Superior temporal gyrus (tissue), 1 donor: ENCODE data around the gene LEFTY2.
"Not testable (repeated sequence)": the region's sequence is repeated elsewhere in the genome, so short reads cannot be mapped to it uniquely, and the experiment has no call there.

Experiments used
- DNase-seq: peaks from one replicate; pipeline ENCODE4 v3.0.0-alpha.2; 2016; ENCODE audit errors: extremely low spot score

LEFTY2 gene, protein sequence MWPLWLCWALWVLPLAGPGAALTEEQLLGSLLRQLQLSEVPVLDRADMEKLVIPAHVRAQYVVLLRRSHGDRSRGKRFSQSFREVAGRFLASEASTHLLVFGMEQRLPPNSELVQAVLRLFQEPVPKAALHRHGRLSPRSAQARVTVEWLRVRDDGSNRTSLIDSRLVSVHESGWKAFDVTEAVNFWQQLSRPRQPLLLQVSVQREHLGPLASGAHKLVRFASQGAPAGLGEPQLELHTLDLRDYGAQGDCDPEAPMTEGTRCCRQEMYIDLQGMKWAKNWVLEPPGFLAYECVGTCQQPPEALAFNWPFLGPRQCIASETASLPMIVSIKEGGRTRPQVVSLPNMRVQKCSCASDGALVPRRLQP

DNA sequence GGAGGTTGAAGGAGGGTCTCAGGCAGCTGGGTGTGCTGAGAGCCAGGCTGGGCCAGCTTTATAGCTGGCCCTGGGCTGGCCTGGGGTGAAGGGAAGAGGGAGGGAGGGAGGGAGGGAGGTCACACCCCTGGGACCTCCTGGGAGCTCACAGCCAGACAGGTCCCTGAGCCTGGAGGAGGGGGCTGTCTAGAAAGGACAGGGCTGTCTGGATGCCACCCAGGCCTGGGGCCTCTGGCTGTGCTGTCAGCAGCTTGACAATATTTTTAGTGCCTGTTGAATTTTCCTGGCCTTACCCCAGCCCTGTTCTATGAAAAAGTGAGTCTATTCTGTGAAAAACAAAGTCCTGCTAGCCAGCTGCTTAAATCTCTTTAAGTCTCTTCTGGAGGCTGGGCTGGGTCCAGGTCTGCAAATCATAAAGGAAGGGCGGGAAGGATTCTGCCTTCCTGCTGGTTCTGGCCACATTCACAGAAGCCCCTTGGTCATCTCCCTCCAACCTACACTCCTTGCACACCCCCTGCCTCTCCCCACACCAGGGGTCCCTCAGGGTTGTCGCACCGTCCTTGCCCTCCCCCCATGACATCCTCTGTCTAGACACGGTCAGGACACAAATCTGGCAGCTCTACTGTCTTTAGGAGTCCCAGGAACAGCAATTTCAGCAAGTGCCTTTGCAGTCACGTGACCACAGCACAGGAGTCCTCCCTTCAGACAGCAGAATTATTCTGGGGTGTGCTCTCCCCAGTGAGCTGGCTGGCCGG is at the start of gene LEFTY2:
Gene LEFTY2, minus strand, starts transcription at position 34 of the 755 bp plus-strand sequence. CDS start 80 bp downstream, outside the sequence.
- DNase-seq, result no peak

DNA sequence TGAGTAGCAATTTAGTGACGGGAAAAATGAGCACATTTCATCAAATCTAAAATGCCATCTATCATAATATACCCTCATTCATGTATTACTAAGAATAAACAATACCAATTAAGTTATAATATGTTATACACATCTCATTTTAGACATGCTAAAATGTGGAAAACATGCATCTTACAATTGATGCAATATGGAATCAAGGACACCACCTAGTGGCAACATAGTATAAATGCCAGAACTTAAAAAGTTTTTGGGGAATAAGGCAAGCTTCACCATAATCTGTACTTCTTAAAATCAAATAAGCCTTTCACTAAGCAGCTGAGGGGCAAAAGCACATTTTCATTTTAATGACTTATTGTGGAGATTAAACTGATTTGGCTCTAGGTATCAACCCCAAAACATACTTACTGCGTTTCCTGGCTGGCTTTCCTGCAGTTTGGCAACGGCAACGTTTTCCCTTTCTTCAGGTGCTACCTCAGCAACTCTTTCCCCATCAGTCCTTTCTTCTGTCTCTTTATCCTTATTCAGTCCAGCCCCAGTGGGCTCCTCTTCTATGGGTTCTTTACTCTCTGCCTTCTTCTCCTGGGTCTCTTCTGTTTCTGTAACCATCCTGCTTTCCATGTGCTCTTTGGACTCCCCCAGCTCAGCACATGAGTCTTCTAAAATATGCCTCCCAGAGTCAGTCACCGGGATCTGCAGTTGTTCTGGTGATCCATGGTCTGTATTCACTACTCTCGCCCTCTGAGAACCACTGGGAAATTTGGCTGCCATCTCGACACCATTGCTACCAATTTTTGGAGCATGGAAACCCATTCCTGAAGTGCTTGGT is 46.7 kb upstream of the LEFTY2 start:
- peak; percentile 83 for DNase-seq

DNA sequence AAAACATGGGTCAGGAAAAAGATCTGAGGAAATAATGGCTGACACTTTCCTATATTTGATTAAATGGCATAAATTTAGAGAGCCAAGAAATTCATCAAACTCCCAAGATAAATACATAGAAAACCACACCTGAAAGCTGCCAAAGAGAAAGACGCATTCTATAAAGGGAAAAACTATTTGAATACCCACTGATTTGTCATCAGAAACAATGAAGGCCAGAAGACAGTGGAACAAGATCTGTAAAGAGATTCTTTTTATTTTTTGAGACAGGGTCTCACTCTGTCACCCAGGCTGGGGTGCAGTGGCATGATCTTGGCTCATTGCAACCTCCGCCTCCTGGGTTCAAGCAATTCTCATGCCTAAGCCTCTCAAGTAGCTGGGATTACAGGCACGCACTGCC is 40.7 kb upstream of the LEFTY2 start:
- no peak for DNase-seq

DNA sequence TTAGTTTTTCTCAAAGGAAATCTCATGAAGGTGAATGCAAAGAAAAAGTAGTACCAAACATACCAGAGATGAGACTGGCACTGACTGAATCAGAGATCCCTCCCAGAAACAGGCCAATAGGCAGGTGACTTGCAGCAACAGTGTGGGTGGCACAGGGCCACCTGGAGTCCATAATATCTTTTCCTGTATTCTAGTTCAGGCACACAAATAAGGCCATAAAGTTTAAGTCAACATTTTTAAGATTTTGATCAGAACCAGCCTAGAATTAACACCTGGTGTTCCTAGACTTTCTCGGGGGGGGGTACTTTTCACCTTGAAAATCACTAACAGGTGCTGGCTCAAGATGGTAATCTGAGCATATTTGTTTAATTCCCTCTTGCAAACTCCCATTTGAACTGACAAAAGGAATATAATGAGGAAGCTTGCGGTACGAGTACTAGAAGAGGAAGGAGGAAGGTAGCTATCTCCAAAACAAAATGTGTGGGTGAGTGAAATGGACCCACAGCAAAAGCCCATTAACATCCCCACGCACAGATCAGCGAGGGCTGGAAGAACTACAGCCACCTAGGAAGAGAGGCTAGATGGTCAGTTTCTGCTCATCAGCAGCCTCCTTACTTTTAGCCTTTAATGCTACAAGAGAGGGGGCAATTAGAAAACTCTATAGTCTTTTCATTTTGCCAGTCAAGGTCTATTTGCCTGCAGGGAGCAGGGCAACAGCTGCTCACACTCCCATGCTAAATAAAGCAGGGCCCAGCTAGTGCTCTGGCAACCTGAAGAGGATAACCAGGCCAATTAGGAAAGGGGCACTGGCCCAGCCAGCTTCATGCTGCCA is 39.2 kb upstream of the LEFTY2 start:
- DNase-seq, result no peak

DNA sequence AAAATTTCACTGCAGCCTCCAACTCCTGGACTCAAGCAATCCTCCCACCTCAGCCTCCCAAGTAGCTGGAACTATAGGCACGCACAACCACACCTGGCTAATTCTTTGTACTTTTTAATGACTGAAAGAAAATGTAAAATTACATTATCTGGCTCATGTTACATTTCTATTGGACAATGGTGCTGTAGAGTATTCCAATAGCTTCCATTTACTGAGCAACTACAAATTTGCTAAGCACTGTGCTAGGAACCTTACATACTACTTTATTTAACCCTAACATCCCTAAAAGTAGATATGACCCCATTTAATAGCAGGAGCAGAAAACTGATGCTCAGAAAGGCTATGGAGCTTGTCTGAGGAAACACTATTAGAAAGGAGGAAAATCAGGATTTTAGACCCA is 38.4 kb upstream of the LEFTY2 start:
- no peak for DNase-seq

DNA sequence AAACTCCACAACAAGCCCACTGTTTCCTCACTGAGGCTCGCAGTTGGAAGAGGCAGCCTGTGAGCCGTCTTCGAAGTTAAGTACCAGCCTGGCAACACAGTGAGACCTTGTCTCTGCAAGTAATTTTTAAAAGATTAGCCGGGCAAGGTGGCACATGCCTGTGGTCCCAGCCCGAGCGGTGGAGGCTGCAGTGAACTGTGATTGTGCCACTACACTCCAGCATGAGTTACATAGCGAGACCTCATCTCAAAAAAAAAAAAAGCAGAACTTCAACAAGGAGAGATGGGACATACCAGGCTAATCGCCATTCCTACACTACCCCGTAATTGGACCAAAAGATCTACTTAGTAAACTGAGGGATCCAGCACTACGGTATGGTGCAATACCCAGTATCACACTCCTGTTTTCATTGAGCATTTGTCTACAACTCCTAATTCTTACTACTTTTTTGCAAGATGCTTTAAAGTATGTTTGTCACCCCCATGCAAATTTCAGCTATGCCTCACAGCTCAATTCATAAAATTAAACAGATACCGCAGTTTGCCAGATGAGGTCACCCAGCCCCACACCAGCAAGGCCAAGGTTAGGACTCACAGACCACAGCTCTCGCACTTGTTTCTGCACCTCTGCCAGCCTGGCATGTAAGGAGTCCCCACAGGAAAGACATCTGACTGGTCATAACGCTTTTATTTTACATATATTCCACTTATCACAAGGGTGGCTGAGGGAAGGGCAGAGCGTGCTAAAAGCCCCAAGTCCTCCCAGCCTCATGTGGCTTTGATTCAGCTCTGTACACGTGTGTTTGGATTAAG is 37.1 kb upstream of the LEFTY2 start:
- no peak for DNase-seq

DNA sequence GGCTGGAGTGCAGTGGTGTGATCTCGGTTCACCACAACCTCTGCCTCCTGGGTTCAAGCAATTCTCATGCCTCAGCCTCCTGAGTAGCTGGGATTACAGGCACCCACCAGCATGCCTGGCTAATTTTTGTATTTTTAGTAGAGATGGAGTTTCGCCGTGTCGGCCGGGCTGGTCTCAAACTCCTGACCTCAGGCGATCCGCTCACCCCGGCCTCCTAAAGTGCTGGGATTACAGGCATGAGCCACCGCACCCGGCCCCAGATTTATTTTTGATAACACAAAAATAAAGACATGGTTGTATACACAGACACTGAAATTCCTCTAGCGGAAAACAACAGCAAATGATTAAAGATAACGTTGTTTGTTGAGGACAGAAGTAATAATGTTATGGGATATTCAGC is 34.1 kb upstream of the LEFTY2 start:
- DNase-seq, result not testable (repeated sequence)

DNA sequence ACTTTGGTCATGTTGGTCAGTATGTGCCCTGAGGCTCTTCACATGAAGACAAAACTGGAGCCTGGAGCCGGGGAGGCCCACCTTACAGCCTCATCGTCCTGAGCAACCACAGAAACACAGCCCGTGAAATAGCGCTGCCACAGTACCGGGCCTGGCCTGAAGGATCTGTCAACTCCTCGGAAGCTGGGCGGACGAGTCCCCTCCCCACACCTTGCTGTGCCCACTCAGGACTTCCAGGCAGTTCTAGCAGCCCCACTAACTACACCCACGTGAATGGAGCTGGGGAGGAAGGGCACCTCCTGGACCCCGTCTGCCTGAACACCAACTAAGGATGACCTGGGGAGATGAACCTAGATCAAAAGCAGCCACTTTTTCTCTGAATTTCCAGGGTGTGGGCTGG is 33.4 kb upstream of the LEFTY2 start:
- no peak for DNase-seq

DNA sequence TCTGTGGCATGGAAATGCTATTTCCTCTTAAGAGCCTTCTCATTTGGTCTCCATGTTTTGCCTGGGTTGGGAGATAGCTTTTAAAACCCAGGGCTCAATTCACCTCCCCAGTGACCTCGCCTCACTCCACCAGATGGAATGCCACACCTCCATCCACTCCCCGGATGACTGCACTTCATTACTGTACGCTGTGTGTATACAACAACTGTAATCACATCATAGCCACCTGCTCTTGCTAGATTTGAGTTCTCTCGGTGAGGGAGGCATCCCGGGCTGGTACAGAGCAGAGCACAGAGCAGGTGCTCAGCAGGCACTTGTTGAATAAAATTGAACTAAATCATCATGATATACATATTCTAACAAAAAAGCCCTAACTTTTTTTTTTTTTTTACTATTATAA is 32.1 kb upstream of the LEFTY2 start:
- DNase-seq, result no peak

DNA sequence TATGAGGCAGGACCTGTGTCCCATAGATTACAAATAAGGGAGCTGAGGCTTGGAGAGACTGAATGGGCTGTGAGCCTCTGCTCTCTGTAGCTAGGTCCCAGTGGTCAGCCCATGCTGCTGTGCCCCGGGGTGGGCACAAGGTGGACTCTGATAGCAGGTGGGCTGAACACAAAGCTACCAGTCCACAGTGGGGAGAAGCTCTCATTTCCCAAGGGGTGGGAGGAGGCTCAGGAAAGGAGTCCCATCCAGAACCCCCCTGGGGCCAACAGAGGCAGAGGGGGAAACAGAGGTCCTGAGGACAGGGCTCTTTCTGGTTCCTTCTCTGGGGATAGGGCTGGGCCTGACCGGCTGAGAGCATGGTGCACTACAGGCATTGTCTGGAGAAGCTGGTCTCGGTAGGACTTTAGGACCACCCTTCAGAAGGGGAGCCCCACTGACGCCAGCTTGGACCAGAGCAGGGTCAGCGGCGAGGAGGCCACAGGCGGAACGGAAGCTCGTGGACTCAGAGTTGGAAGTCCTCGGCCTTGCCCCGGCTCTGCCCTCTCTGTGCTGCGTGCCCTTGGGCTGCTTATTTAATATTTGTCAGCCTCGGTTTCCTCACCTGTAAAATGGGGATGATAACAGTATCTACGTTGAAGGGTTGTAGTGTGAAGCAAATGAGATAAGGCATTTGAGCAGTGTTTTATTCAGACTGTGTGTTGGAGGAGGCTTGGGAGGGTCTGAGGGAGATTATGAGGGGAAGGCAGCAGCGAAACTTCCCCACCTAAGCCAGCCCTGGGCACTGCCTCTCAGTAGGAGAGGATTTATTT is 31.5 kb upstream of the LEFTY2 start:
- DNase-seq, result no peak

DNA sequence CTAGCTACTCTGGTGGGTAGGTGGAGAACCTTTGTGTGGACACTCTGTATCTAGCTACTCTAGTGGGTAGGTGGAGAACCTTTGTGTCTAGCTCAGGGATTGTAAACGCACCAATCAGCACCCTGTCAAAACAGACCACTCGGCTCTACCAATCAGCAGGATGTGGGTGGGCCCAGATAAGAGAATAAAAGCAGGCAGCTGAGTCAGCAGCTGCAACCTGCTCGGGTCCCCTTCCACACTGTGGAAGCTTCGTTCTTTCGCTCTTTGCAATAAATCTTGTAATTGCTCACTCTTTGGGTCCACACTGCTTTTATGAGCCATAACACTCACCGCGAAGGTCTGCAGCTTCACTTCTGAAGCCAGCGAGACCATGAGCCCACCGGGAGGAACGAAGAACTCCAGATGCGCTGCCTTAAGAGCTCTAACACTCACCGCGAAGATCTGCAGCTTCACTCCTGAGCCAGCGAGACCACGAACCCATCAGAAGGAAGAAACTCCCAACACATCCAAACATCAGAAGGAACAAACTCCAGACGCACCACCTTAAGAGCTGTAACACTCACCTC is 29.7 kb upstream of the LEFTY2 start:
- DNase-seq, result not testable (repeated sequence)

DNA sequence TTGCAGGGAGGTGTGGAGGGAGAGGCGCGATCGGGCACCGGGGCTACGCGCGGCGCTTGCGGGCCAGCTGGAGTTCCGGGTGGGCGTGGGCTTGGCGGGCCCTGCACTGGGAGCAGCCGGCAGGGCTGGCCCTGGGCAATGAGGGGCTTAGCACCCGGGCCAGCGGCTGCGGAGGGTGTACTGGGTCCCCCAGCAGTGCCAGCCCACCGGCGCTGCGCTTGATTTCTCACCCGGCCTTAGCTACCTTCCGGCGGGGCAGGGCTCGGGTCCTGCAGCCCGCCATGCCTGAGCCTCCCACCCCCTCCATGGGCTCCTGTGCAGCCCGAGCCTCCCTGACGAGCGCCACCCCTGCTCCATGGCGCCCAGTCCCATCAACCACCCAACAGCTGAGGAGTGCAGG is 28.7 kb upstream of the LEFTY2 start:
- DNase-seq, result not testable (repeated sequence)

DNA sequence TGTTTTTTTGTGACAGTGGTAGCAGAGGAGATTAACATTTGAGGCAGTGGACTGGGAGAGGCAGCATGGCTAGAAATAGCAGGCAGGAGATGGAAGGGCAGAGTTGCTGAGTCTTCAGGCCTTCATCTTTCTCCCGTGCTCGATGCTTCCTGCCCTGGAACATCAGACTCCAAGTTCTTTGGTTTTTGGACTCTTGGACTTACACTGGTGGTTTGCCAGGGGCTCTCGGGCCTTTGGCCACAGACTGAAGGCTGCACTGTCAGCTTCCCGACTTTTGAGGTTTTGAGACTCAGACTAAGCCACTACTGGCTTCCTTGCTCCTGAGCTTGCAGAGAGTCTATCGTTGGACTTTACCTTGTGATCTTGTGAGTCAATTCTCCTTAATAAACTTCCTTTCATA is 24.2 kb upstream of the LEFTY2 start:
- no peak for DNase-seq

DNA sequence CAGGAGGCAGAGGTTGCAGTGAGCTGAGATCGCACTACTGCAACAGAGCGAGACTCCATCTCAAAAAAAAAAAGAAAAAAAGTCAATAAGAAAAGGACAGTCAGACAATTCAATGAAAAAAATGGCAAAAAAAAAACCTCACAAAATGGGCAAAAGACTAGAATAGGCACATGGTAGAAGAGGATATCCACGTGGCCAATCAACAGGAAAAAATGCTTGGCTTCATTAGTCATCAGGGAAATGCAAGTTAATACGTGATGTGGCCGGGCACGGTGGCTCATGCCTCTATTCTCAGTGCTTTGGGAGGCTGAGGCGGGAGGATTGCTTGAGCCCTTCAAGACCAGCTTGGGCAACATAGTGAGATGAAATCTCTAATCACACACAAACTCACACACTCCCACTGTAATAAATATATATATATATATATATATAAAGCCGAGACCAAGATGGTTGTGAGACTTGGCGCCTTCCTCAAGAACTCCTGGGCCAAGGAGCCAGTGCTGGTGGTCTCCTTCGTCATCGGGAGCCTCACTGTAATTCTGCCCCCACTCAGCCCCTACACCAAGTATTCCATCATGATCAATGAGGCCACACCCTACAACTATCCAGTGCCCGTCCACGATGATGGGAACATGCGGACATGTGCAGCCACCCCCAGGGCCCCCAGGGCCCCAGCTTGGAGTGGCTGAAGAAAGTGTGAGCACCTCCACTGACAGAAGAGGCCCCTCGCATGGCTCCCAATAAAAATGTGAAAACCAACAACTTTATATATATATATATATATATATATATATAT is 22.9 kb upstream of the LEFTY2 start:
- DNase-seq, result no peak

DNA sequence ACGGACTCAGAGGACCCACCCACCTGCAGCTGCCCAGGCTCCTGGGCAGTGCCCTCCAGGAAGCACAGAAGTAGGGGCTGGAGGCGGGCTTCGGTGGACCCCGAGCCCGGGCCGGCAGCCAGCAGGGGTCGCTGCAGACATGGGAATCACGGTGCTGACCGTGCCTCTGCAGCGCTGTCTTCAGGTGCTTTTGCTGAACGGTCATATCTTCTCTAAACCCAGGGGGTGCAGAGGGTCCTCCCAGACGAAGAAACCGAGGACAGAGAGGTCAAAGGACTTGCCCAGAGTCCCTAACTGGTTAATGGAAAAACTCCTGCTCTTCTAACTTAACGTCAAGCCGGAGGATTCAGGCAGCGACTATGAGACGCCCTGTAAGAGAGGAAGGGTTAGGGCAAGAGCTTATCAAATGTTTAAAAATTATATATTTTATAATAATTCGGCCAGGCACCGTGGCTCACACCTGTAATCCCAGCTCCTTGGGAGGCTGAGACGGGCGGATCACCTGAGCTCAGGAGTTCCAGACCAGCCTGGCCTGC is 21.5 kb upstream of the LEFTY2 start:
- no peak for DNase-seq

DNA sequence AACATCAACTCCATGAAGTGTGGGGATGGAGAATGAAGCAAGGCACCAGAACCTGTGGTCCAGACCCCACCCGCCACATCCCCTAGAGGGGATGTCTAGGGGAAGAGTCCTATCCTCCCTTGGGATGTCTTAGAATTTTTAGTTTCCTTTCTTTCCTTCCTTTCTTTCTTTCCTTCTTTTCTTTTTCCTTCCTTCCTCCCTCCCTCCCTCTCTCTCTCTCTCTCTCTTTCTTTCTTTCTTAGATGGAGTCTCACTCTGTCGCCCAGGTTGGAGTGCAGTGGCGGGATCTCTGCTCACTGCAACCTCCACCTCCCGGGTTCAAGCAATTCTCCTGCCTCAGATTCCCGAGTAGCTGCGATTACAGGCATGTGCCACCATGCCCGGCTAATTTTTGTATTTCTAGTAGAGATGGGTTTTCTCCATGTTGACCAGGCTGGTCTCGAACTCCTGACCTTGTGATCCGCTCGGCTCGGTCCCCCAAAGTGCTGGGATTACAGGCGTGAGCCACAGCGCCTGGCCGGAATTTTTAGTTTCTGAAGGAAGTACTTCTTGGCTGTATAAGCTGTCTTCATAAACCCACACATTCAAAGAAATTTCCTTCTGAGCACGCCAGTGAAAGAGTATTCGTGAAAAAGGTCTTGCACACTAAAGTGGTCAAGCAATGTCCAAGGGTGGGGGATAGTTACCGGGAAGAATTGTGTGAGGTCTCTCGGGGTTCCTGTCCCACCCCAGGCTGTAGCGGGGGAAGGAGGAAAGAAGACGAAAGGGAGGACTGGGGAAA is 20.8 kb upstream of the LEFTY2 start:
- DNase-seq, result no peak

DNA sequence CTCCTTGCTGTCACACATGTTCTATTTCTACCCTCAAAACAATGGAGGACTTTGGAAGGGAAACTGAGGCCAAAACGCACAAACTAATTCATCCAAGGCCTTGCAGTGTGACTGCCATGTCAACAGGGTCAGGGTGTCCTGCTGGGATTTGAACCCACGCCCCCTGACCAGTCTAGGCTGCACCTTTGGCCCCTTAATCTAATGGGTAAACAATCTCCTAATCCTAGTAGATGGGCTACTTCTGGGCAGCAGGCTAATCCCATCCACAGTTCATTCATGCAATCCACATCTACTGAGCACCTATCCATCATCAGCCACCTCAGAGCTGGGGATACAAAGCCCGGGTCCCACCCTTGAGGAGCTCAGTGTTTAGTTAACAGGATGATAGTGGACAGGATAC is 17.0 kb upstream of the LEFTY2 start:
- no peak for DNase-seq
